ENCODE measurements around the gene ARV1.
"Not testable (repeated sequence)": the region's sequence is repeated elsewhere in the genome, so short reads cannot be mapped to it uniquely, and the experiment has no call there.

ARV1 gene

GRCh38 chr1:231045286-231045685, 66.4 kb downstream of the ARV1 start:
- DNase-seq, result no peak

DNA sequence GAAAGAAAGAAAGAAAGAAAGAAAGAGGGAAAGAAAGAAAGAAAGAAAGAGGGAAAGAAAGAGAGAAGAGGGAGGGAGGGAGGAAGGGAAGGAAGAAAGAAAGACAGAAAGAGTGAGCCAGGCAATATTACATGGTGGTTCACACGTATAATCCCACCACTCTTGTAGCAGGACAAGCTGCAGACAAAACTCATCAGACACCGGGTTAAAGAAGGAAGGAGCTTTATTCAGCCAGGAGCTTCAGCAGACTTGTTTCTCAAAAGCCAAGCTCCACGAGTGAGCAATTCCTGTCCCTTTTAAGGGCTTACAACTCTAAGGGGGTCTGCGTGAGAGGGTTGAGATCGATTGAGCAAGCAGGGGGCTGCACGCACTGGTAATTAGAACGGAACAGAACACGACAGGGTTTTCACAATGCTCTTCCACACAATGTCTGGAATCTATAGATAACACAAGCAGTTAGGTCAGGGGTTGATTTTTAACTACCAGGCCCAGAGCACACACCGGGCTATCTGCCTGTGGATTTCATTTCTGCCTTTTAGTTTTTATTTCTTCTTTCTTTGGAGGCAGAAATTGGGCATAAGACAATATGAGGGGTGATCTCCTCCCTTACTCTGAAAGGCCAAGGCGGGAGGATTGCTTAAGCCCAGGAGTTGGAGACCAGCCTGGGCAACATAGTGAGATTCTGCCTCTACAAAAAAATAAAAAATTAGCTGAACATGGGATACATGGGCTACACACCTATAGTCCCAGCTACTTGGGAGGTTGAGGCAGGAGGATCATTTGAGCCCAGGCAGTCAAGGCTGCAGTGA, 67.2 kb downstream of the ARV1 start:
- DNase-seq, result not testable (repeated sequence)

- DNase-seq, result no peak
Measured at GRCh38 chr1:231046730-231047395, 68.0 kb downstream of the ARV1 start.

DNA sequence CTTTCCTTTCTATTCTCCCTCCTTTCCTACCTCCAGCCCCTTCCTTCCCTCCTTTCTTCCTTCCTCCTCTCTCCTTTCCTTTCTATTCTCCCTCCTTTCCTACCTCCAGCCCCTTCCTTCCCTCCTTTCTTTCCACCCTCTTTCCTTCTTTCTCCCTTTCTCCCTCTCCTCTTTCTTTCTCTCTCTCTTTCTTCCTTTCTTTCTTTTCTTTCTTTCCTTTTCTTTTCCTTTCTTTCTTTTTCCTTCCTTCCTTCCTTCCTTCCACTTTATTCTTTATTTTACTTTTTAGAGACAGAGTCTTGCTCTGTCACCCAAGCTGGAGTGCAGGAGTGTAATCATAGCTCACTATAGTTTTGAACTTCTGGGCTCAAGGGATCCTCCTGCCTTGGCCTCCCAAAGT, 68.6 kb downstream of the ARV1 start:
- DNase-seq, result not testable (repeated sequence)

DNA sequence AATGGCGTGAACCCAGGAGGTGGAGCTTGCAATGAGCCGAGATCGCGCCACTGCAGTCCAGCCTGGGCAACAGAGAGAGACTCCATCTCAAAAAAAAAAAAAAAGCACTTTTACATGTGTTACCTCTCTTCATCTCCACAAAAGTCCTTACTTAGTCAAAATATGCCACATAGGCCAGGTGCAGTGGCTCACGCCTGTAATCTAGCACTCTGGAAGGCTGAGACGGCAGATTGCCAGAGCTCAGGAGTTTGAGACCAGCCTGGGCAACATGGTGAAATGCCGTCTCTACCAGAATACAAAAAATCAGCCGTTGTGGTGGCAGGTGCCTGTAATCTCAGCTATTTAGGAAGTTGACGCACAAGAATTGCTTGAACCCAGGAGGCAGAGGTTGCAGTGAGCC, 69.5 kb downstream of the ARV1 start:
- DNase-seq, result not testable (repeated sequence)

DNA sequence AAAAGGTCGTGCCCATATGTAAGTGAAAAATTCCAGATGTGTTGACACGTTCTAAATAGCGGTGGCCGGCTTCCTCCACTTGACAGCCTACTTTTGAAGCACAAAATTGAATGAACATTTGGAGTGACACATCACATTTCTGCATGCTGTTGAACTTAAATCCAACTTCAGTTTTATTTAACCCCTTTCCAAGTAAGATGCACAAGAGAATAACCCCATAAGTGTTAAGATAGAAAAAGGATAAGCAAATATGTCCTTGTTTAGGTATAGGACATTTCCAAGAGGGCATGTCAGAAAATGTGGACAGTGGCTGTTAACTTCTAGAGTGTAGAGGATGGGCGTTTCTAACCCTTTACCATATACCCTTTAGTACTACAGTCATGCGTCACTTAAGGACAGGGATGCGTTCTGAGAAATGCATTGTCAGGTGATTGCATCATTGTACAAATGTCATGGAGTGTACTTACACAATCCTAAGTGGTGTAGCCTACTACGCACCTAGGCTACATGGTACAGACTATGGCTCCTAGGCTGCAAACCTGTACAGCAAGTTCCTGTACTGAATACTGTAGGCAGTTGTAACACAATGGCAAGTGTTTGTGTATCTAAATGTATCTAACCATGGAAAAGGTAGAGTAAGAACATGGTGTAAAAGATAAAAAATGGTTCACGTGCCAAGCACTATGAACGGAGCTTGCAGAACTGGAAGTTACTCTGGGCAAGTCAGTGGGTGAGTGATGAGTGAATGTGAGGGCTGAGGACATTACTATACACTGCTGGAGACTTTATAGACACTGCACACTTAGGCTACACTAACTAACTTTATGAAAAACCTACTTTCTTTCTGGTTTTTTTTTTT, 70.5 kb downstream of the ARV1 start:
- DNase-seq, result no peak
